CD14-positive monocyte (primary cell): ENCODE data around the gene ALKBH3. TPM values are rescaled to one million over a fixed set of nuclear protein-coding genes. Genes with fewer than 3 reads are reported as not detected.
A peak's percentile ranks its signal among the peaks of the same experiment; 100 is the strongest.

Experiments
- DNase-seq, 3 donors: peaks; one replicate each; pipeline ENCODE4 v3.0.0-alpha.2; 2011 to 2022
- H2AFZ ChIP-seq: 2 replicates; pipeline ENCODE4 v1.6.0; 2012; ENCODE audit warnings: mild to moderate bottlenecking, low read depth, low read length, inconsistent platforms; ENCODE audit not compliant: insufficient read depth, poor library complexity, severe bottlenecking
- H3K27ac ChIP-seq, 2 donors: 1 replicate in 1 of 2; 2 replicates in 1 of 2; pipeline ENCODE4 v1.5.1; 2012 to 2013; ENCODE audit warnings: low read length in 2 of 2, control low read depth in 1 of 2, inconsistent platforms in 1 of 2, low read depth in 1 of 2, mild to moderate bottlenecking in 1 of 2
- H3K27me3 ChIP-seq, 2 donors: one replicate each; pipeline versions ENCODE4 v1.6.0 to v1.6.1; 2011 to 2013; ENCODE audit warnings: low read length in 2 of 2; ENCODE audit not compliant: control insufficient read depth in 2 of 2, insufficient read depth in 2 of 2
- H3K36me3 ChIP-seq, 2 donors: replicated peaks in 1 of 2; 1 replicate in 1 of 2; 2 replicates in 1 of 2; pipeline versions ENCODE4 v1.5.1 to v1.6.1; 2012 to 2013; ENCODE audit warnings: low read length in 2 of 2, control low read depth in 1 of 2, inconsistent platforms in 1 of 2, mild to moderate bottlenecking in 1 of 2; ENCODE audit not compliant: insufficient read depth in 2 of 2, control insufficient read depth in 1 of 2
- H3K4me1 ChIP-seq, 2 donors: 1 replicate in 1 of 2; 2 replicates in 1 of 2; pipeline versions ENCODE4 v1.5.1 to v1.6.1; 2012 to 2013; ENCODE audit warnings: low read length in 2 of 2, control low read depth in 1 of 2, inconsistent platforms in 1 of 2, mild to moderate bottlenecking in 1 of 2, moderate library complexity in 1 of 2; ENCODE audit not compliant: insufficient read depth in 2 of 2, control insufficient read depth in 1 of 2
- H3K4me2 ChIP-seq: replicated peaks from 2 replicates; pipeline ENCODE3; 2012; ENCODE audit warnings: low read length, moderate library complexity, mild to moderate bottlenecking; ENCODE audit not compliant: poor library complexity, severe bottlenecking; ENCODE audit errors: extremely low read depth
- H3K4me3 ChIP-seq, 3 experiments: fragments of 200-600 bp in 1 of 3; sonication (generic) in 1 of 3; replicated peaks in 1 of 3; 1 replicate in 2 of 3; 2 replicates in 1 of 3; pipeline ENCODE4 v1.5.1; 2011 to 2013; ENCODE audit warnings: low read length in 3 of 3, mild to moderate bottlenecking in 3 of 3, control low read depth in 2 of 3, low read depth in 2 of 3, inconsistent platforms in 1 of 3, moderate library complexity in 1 of 3
- H3K79me2 ChIP-seq: 2 replicates; pipeline ENCODE4 v1.6.0; 2012; ENCODE audit warnings: mild to moderate bottlenecking, control low read depth, inconsistent platforms, low read length, moderate library complexity; ENCODE audit not compliant: insufficient read depth
- H3K9ac ChIP-seq: 2 replicates; pipeline ENCODE4 v1.6.0; 2017; ENCODE audit warnings: low read length, mild to moderate bottlenecking; ENCODE audit not compliant: insufficient read depth, poor library complexity, severe bottlenecking
- H3K9me3 ChIP-seq, 2 donors: replicated peaks in 1 of 2; 1 replicate in 1 of 2; 2 replicates in 1 of 2; pipeline versions ENCODE4 v1.5.1 to v1.6.1; 2012 to 2013; ENCODE audit warnings: low read length in 2 of 2, control low read depth in 1 of 2; ENCODE audit not compliant: control insufficient read depth in 1 of 2, insufficient read depth in 1 of 2
- H4K20me1 ChIP-seq: 2 replicates; pipeline ENCODE4 v1.6.0; 2012; ENCODE audit warnings: mild to moderate bottlenecking, low read length, control low read depth, moderate library complexity; ENCODE audit not compliant: insufficient read depth
- H3K27ac Mint-ChIP-seq, 7 donors: one replicate each; pipeline ENCODE4 v1.8.0; 2020; ENCODE audit warnings: mild to moderate bottlenecking in 7 of 7, mixed read lengths in 7 of 7, moderate library complexity in 6 of 7, inconsistent platforms in 2 of 7
- H3K27me3 Mint-ChIP-seq, 3 donors: one replicate each; pipeline ENCODE4 v1.8.0; 2021 to 2022; ENCODE audit warnings: low read depth in 3 of 3, mild to moderate bottlenecking in 3 of 3, mixed read lengths in 3 of 3, moderate library complexity in 3 of 3, inconsistent platforms in 1 of 3
- H3K36me3 Mint-ChIP-seq, 2 donors: one replicate each; pipeline ENCODE4 v1.8.0; 2020; ENCODE audit warnings: mixed read lengths in 2 of 2, inconsistent platforms in 1 of 2, mild to moderate bottlenecking in 1 of 2
- H3K4me1 Mint-ChIP-seq: one replicate; pipeline ENCODE4 v1.8.0; 2020; ENCODE audit warnings: mild to moderate bottlenecking, mixed read lengths
- H3K4me3 Mint-ChIP-seq, 2 donors: one replicate each; pipeline ENCODE4 v1.8.0; 2020; ENCODE audit warnings: mild to moderate bottlenecking in 2 of 2, mixed read lengths in 2 of 2, moderate library complexity in 1 of 2
- H3K9me3 Mint-ChIP-seq, 7 donors: one replicate each; pipeline ENCODE4 v1.8.0; 2020 to 2022; ENCODE audit warnings: mixed read lengths in 7 of 7, mild to moderate bottlenecking in 6 of 7, moderate library complexity in 6 of 7, inconsistent platforms in 2 of 7
- WGBS: methylation state at CpG from one replicate; pipeline ENCODE4 v1.1.5; 2013; ENCODE audit warnings: missing lambda C conversion rate; ENCODE audit not compliant: insufficient coverage; 5-methylcytosine and 5-hydroxymethylcytosine counted together
- intact Hi-C, 2 donors: fragments of 100-400 bp; cut with micrococcal nuclease; formaldehyde crosslinking; loops; one replicate each; pipeline versions ENCODE4 v1.15.0 to v1.15.1; 2023
- polyA plus RNA-seq, 3 donors: library from polyadenylated mRNA; depleted of rRNA in 1 of 3; unstranded in 2 of 3; stranded (reverse) in 1 of 3; fragments of 300-500 nt in 2 of 3; fragments of >200 nt in 1 of 3; fragmentation: Illumina TruSeq in 2 of 3; gene quantifications; 1 replicate in 2 of 3; 2 replicates in 1 of 3; pipeline ENCODE4 v1.2.3, GENCODE V29; 2012 to 2021
- TF ChIP-seq, protein P1 (sequence below): fragments of 200-600 bp; IDR thresholded peaks from one replicate; pipeline ENCODE4 v1.8.0; 2022; ENCODE audit warnings: antibody characterized with exemption, mild to moderate bottlenecking

The ALKBH3 gene
- polyA plus RNA-seq, 3 donors, result 22.1 to 25.8 (median 22.7) TPM

DNA sequence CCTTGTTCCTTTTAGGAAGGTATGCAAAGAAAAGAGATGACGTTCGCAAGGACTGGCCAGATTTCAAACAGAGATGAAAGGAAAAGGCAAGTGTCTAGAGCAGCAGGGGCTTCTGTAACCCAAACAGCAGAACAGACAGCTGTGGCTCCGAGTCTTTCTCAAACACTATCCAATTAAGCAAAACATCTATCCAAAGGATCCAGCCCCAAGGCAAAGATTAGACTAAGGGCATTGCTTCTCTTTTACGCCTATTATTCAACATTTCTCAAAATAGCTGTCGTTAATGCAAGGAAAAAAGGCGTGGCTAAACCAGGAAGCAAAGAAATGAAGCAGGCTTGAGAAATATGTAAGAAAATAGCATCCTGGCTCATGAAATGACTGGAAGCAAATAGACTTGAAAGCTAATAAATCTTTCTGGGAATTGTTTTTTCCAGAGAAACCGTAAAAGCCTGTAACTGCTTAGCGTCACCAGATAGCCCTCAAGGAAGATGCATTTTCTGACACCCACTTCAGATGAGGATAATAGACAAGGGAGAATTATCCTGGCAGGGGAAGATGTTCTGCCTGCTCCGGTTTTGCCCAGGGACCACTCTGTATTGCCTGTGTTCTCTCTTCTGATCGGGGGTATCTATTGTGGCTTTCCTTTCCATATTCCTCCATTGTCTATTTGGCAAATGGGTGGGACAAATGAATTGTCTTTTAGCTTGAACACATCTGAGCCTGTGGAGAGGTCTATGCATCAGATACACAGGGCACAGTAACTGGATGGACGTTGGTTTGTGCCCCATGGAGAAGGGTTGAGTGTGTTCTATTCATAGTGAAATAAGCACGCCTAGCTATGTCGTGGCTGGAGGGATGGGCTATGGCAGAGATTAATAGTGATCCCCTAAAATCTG is 82.0 kb downstream of the ALKBH3 start:
- H3K79me2 ChIP-seq, result no peaks in the 10 kb centered on the region
- Mint-ChIP-seq H3K27ac (no peak overlapping the region), H3K9me3 (peaks cover 0 to 19% (median 11%) of the 10 kb centered on the region in 7 donors), H3K36me3 (no peaks in the 10 kb centered on the region), H3K4me1 (peaks cover 10% of the 10 kb centered on the region), H3K4me3 (no peak overlapping the region), H3K27me3 (peaks cover 3 to 14% (median 9%) of the 10 kb centered on the region in 3 donors)
- no peak overlapping the region for H3K27ac ChIP-seq
- intact Hi-C loops, result no loop called here
- no peak overlapping the region for H3K4me3 ChIP-seq
- no peaks in the 10 kb centered on the region for H3K27me3 ChIP-seq
- no peak for DNase-seq
- WGBS, result 60% methylated on average over 2 of the region's 13 CpGs
- no peak overlapping the region for H3K4me2 ChIP-seq
- no peak overlapping the region for H3K9ac ChIP-seq
- TF ChIP-seq, protein P1, sequence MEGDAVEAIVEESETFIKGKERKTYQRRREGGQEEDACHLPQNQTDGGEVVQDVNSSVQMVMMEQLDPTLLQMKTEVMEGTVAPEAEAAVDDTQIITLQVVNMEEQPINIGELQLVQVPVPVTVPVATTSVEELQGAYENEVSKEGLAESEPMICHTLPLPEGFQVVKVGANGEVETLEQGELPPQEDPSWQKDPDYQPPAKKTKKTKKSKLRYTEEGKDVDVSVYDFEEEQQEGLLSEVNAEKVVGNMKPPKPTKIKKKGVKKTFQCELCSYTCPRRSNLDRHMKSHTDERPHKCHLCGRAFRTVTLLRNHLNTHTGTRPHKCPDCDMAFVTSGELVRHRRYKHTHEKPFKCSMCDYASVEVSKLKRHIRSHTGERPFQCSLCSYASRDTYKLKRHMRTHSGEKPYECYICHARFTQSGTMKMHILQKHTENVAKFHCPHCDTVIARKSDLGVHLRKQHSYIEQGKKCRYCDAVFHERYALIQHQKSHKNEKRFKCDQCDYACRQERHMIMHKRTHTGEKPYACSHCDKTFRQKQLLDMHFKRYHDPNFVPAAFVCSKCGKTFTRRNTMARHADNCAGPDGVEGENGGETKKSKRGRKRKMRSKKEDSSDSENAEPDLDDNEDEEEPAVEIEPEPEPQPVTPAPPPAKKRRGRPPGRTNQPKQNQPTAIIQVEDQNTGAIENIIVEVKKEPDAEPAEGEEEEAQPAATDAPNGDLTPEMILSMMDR, result no peak
- no peaks in the 10 kb centered on the region for H4K20me1 ChIP-seq
- no peaks in the 10 kb centered on the region for H3K9me3 ChIP-seq
- peak overlapping the region; percentile 35 for H2AFZ ChIP-seq
- H3K4me1 ChIP-seq, result peaks cover 0 to 4% of the 10 kb centered on the region in 2 donors
- no peaks in the 10 kb centered on the region for H3K36me3 ChIP-seq

DNA sequence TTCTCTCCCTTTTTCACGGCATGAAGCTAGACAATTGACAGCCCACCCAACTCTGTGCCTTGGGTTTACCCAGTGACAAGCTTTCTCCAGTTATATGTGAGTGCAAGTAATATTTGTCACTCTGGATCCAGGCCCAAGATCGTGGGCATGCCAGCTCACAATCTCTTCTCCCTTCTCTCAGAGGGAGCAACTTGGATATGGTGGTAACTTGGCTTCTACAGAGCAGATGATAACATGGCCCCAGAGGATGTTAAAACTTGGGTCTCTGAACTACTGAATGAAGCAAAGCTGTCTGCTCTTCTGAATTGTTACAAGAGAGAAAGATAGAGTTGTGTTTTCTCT is 82.6 kb downstream of the ALKBH3 start:
- no peak overlapping the region for H3K27ac ChIP-seq
- Mint-ChIP-seq H3K27me3 (peaks cover 1 to 17% (median 9%) of the 10 kb centered on the region in 3 donors), H3K27ac (no peak overlapping the region), H3K4me1 (peaks cover 10% of the 10 kb centered on the region), H3K36me3 (no peaks in the 10 kb centered on the region), H3K4me3 (no peak overlapping the region), H3K9me3 (peaks cover 0 to 16% (median 9%) of the 10 kb centered on the region in 7 donors)
- H3K4me2 ChIP-seq, result no peak overlapping the region
- TF ChIP-seq, protein P1, result no peak
- H3K27me3 ChIP-seq, result no peaks in the 10 kb centered on the region
- WGBS, result no CpG with 5 or more reads among the region's 2 CpGs
- no peaks in the 10 kb centered on the region for H3K79me2 ChIP-seq
- H3K4me3 ChIP-seq, result no peak overlapping the region
- no peaks in the 10 kb centered on the region for H4K20me1 ChIP-seq
- no peaks in the 10 kb centered on the region for H3K36me3 ChIP-seq
- H2AFZ ChIP-seq, result no peak overlapping the region
- peaks cover 0 to 4% of the 10 kb centered on the region in 2 donors for H3K4me1 ChIP-seq
- no peaks in the 10 kb centered on the region for H3K9me3 ChIP-seq
- H3K9ac ChIP-seq, result no peak overlapping the region
- no peak for DNase-seq
- intact Hi-C loops, result no loop called here
